PC-3 (cell line): Measurements from ENCODE around the gene MRPS10.

Experiments
- EZH2 ChIP-seq: fragments of 300-600 bp; sonication (generic); IDR thresholded peaks from one replicate; pipeline ENCODE4 v1.6.1; 2017; ENCODE audit warnings: antibody characterized with exemption, mild to moderate bottlenecking, low read length; ENCODE audit not compliant: unreplicated experiment
- EZH2phosphoT487 ChIP-seq: fragments of 300-600 bp; sonication (generic); IDR thresholded peaks from 2 replicates; pipeline ENCODE4 v1.6.1; 2018; ENCODE audit warnings: mild to moderate bottlenecking, antibody characterized with exemption, low read length, borderline replicate concordance
- TF ChIP-seq, protein P1 (sequence below): fragments of 300-600 bp; sonication (generic); conservative IDR thresholded peaks from 2 replicates; pipeline ENCODE4 v1.5.1; 2017; ENCODE audit warnings: antibody characterized with exemption, low read depth, mild to moderate bottlenecking, low read length

DNA sequence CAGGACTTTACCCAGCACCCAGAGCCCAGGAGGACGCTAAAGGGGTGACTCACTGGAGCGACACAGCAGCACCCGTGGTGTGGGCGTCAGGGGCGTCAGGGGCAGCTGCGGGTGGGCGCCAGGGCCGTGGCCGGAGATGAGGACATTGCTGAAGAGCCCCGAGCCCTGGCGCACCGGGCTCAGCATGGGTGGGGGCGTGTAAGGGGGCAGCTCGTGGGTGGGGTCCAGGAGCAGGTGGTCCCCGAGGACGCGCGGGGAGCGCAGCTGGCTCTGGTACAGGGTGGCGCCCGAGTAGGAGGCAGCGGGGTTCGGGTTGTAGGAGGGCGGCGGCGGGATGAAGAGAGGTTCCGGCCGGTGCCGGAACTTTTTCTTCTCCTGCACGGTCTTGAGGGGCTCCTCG, 41.6 kb upstream of the MRPS10 start:
- TF ChIP-seq, protein P1, sequence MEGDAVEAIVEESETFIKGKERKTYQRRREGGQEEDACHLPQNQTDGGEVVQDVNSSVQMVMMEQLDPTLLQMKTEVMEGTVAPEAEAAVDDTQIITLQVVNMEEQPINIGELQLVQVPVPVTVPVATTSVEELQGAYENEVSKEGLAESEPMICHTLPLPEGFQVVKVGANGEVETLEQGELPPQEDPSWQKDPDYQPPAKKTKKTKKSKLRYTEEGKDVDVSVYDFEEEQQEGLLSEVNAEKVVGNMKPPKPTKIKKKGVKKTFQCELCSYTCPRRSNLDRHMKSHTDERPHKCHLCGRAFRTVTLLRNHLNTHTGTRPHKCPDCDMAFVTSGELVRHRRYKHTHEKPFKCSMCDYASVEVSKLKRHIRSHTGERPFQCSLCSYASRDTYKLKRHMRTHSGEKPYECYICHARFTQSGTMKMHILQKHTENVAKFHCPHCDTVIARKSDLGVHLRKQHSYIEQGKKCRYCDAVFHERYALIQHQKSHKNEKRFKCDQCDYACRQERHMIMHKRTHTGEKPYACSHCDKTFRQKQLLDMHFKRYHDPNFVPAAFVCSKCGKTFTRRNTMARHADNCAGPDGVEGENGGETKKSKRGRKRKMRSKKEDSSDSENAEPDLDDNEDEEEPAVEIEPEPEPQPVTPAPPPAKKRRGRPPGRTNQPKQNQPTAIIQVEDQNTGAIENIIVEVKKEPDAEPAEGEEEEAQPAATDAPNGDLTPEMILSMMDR = no peak
- no peak for TF ChIP-seq EZH2phosphoT487
- TF ChIP-seq EZH2 = no peak
